ENCODE measurements around the gene DIDO1.
A peak's percentile ranks its signal among the peaks of the same experiment; 100 is the strongest.

Gene DIDO1

DNA sequence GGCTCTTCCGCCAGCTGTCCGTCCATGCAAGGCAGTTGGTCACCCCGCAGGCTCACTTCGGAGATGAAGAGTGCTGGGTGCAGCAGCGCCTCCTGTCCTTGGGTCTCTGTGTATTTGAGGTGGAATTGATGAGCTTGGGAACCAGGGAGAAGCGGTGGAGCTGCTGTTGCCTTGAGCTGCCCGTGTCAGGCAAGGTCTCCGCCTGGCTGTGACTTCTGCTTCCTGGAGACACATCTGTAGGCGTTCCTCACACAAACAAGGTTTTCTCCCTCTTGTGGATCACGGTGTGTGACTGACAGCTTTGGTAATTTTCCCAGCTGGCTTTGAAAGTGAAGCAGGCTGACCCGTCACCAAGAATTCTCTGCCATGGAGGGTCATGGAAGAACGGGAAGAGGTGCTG is 23.7 kb upstream of the DIDO1 start:
- TF ChIP-seq ZNF274 (IDR thresholded peaks at IDR 0.05; ENCODE audit: low read depth, low read length) = no peak
- H3K4me3 ChIP-seq (ENCODE audit: low read length) = no peak overlapping the region

DNA sequence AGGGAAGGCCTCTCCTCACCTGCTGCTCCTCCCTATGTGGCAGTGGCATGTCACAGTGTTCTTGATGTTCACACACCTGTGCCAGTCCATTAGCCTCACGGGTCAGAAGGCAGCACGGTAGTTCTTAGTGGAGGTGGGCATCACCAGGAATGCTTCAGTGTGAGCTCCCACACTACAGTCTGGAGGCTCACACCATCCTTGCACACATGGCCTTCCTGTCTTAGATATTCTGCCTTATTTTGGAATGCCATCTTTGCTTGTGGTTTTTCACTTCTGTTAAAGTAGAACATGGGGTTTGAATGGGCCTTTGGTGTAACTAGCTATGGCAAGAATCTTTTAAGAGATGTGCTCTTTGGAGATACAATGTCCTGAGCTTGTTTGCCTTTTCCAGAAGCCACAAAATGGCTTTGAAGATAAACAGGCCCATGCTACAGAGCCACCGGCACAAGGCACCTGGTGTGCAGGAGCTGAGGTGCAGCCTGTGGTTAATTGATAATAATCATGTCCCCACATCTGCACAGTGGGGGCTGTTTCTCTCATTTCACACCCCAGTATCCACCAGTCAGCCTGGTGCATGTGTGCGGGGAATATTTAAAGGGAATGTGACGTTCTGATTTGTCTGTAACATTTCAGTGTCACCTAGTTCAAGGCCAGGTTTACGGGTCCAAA is 23.0 kb upstream of the DIDO1 start:
- no peak for TF ChIP-seq ZNF274 (IDR thresholded peaks at IDR 0.05; ENCODE audit: low read depth, low read length)

DNA sequence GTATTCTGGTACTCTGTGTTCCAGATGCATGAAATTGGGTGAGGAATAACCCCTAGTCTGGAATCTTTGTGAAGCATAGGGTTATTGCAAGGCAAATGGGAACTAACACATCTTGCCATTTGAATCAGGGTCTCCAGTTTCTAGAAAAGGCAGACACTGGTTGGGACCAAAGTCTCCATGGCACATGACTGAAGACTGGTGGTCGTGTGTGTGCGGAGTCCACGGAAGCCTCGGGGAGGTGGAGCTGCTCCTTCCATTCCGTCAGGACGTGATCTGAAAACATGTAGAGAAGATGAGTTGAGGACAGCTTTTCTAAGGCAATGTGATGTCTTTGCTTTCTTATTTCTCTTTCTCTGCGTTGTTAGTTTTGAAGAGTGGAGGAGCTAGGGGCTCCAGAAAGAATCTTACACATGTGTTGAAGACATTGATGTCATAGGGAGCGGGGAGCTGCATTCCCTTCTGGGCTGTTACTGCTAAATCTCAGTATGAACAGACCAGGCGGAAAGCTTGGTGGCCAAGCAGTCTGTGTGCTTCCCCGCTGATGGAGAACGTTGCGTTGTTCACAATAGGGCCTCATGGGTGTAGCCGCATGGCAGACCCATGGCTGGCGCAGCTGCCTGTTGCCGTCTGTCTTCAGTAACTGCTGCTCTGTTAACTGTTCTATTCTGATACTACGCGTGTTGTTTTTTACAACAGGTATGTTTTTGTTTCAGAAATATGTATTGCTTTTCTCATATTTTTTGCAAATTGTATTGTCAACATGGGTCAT is 21.4 kb upstream of the DIDO1 start:
- no peak overlapping the region for H3K4me3 ChIP-seq (ENCODE audit: low read length)
- TF ChIP-seq ZNF274 (IDR thresholded peaks at IDR 0.05; ENCODE audit: low read depth, low read length) = no peak

More for the DNA sequence above, 23.0 kb upstream of the DIDO1 start:
- H3K4me3 ChIP-seq (ENCODE audit: low read length) = no peak overlapping the region

DNA sequence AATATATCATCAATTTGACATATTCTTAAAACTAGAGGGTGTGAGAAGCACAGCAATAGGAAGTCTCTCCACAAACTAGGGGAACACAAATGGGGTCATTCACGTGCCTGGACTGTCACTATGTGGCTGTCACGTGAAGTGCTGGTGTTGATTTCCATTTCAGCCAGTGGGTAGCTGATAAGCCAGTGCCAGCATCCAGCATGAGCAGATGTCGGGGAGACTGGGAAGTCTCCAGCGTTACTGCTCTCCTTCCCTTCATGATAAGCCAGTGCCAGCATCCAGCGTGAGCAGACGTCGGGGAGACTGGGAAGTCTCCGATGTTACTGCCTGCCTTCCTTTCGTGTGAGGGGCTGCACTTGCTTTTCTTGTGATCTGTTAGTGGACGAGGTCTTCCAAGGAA is 20.6 kb upstream of the DIDO1 start:
- TF ChIP-seq ZNF274 (IDR thresholded peaks at IDR 0.05; ENCODE audit: low read depth, low read length) = no peak

DNA sequence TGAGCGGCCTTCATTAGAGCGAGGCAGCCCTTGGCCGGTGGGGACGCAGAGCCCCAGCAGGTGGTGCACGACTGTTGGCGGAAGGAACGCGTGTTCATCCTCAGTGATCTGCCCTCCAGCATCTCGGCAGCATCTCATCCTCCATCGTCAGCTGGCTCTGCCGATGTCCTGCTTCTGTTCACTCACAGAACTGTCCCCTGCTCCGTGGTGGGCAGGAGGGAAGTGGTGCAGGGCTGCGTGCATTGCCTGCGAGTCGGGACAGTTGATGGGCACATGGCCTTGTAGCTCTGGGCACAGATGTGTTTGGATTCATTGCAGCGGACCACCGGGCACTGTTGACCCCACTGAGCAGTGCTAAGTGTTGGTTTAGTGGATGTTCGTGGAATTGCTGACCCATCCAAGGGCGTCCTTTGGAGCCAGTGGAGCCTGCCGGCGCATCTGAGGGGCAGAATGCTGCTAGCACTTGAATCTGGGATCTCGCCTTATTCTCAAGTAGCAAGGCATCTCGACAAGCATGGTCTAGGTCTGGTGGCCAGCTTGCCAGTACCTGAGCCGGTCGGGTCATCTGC is 19.6 kb upstream of the DIDO1 start:
- no peak for TF ChIP-seq ZNF274 (IDR thresholded peaks at IDR 0.05; ENCODE audit: low read depth, low read length)
- H3K4me3 ChIP-seq (ENCODE audit: low read length) = no peak overlapping the region

More for the DNA sequence above, 20.6 kb upstream of the DIDO1 start:
- H3K4me3 ChIP-seq (ENCODE audit: low read length) = no peak overlapping the region

DNA sequence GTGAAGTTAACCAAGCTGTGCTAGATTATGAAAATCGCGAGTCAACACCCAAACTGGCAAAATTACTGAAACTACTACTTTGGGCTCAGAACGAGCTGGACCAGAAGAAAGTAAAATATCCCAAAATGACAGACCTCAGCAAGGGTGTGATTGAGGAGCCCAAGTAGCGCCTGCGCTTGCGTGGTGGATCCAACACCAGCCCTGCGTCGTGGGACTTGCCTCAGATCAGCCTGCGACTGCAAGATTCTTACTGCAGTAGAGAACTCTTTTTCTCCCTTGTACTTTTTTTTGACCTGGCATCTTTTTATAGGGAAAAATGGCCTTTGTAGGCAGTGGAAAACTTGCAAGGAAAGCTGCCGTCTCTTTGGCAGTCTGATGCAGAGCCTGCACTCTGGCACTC is 18.4 kb upstream of the DIDO1 start:
- TF ChIP-seq ZNF274 (IDR thresholded peaks at IDR 0.05; ENCODE audit: low read depth, low read length) = no peak
- no peak overlapping the region for H3K4me3 ChIP-seq (ENCODE audit: low read length)

DNA sequence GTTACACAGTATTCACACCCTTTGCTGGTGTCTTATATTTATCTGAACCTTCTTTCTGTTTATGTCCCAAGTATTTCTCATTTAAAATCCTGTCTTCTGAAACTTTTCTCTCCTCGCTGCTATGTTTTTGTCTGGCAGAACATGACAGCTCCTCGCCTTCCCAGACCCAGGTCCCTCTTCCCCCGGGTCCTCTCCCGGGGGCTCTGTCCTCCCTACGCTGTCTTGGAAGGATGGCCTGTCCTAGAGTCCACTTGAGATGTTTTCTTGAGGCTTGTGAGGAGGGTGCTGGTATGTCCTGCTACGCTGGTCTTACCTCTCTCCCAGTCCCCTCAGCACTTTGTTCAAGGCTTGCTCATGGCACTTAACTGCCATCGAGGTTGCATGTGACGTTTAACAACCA is 17.9 kb upstream of the DIDO1 start:
- TF ChIP-seq ZNF274 (IDR thresholded peaks at IDR 0.05; ENCODE audit: low read depth, low read length) = no peak
- no peak overlapping the region for H3K4me3 ChIP-seq (ENCODE audit: low read length)

DNA sequence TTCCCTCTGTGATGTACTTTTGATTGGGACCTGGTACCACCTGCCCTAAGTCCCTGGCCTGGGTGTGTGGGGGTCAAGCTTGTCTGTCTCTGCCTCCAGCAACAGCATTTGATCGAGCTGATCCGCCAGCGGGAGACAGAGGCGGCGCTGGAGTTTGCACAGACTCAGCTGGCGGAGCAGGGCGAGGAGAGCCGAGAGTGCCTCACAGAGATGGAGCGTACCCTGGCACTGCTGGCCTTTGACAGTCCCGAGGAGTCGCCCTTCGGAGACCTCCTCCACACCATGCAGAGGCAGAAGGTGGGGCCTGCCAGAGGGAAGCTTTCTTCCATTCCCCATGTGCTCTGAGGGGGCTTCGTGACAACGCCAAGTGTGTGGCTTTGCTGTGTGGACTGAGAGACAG is 17.1 kb upstream of the DIDO1 start:
- no peak overlapping the region for H3K4me3 ChIP-seq (ENCODE audit: low read length)
- no peak for TF ChIP-seq ZNF274 (IDR thresholded peaks at IDR 0.05; ENCODE audit: low read depth, low read length)

DNA sequence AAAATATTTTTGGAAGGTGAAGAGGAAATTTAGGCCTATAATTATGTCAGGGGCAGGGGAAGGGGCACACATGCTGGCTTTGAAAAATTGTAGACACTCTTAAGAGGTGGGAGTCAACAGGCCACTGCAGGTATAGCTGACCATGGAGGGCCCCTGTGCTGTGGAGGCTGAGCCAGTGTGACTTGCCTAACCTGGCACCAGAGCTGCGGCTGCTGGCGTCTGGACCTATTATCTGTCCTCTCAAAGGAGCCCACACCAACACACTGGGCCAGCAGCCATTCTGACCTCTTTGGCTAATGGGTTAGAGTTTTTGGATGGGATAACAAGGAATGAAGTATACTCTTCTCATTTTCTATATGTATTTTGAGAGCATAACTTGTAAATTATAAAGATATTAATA is 16.2 kb upstream of the DIDO1 start:
- H3K4me3 ChIP-seq (ENCODE audit: low read length) = no peak overlapping the region
- no peak for TF ChIP-seq ZNF274 (IDR thresholded peaks at IDR 0.05; ENCODE audit: low read depth, low read length)

DNA sequence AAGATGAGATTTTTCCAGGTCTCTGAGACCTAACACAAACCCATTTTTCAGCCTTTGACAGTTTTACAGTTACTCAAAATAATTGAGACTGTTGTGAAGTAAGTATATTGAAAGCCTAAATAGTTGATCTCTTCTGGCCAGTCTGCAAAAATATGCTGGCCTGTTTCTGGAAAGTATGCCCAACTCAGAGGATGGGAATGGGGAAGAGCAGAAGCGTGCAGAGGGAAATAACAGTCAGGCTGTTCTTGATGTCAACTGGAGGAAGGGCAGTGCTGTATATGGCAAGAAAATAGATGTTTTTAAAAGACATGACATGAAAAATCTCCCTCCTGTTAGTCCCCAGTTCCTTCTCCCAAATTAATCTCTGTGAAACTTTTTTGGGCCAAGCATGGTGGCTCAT is 15.5 kb upstream of the DIDO1 start:
- TF ChIP-seq ZNF274 (IDR thresholded peaks at IDR 0.05; ENCODE audit: low read depth, low read length) = no peak
- no peak overlapping the region for H3K4me3 ChIP-seq (ENCODE audit: low read length)

DNA sequence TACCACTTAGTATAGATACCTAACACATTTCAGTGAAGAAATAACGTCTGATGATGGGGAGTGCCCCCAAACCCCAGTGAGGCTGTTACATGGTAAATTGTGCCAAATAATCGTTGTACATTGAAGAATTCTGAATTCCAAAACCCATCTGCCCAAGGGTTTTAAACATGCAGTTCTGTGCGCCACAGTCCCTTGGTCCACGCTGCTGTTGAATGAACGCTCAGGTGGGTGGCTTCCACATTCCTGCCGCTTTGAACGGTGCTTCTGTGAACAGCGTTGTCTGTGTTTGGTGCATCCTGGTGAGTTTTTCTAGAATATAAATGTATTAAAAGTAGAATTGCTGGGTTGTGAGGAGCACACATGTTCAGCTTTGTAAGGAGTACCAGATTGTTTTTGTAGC is 14.6 kb upstream of the DIDO1 start:
- H3K4me3 ChIP-seq (ENCODE audit: low read length) = no peak overlapping the region

DNA sequence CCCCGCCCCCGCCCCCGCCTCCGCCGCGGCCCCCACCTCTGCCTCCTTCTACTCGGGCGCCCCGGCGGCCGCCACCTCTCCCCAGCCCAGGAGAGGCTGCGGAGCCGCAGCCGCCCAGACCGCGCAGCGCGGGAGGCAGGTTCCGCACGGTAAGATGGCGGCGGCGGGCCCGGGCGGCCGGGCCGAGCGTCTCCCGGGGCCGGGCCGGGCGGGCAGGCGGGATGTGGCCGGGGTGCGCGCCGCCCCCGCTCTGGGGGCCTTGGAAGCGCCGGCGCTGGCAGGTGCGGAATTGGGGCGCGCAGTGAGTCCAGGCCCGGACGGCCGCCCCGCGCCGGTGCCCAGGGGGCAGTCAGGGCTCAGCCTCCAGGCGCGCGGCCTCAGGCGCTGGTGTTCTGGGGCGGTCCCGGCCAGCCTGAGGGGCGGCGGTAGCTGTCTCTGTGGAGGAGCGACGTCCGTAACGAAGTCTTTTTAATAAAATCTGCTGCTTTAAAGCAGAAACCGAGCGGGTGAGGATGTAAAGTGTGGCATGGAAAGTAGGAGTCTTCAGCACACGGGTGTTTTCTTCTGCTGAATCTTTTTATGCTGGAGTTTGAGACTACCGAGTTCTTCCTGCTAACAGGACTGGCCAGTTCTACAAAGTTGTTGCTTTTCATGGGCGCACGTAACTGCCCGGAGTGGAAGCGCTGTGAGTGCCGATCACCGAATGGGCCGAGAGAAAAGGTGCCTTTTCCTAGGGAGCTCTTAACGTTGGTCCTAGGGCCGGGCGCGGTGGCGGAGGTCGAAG is 12.0 kb upstream of the DIDO1 start, which contains the start of gene GID8:
Gene GID8 (plus strand): TSS at position 43 of the 784 bp plus-strand sequence. CDS start 3,356 bp downstream, outside the sequence.
- H3K4me3 ChIP-seq (ENCODE audit: low read length) = peak within 1 kb of the TSS; percentile 95
- TF ChIP-seq ZNF274 (IDR thresholded peaks at IDR 0.05; ENCODE audit: low read depth, low read length) = no peak

More for the DNA sequence above, 14.6 kb upstream of the DIDO1 start:
- TF ChIP-seq ZNF274 (IDR thresholded peaks at IDR 0.05; ENCODE audit: low read depth, low read length) = no peak

DNA sequence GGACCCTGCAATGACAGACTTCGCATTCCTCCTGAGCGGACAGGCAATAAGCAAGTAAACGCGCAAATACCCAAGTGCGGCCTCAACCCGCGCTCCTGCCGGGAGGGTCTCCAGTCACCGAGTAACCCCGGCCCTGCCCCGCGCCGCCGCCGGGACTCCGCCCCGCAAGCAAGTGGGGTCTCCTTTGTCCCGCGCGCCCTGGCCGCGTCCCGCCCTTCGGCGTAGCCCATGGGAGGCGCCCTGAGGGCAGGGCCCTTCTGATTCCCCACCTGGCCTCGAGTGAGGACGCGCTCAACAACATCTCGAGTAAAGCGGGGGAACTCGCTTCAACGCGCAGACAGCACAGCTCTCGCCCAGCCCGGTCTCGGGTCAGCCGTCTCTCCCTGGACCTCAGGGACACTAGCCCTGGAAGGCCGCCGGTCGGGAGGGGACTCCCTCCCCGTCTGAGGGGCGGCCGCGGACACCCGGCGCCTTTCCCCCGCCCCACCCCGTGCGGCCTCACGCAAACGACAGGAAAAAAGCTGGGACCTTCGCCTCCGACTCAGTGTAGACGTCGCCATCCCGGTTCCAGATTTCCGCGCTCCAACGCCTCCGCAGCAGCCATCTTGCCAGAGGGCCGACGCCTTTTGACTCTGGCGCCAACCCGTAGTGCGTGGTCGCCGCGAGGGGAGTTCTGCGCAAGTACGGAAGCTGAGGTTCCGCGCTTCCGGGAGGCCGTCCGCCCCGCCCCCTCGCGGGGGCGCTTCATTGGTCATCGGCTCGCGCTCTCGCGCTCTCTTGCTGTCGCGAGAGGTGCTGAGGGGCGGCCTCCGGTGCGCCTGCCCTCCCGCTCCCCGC is 11.2 kb upstream of the DIDO1 start:
- H3K4me3 ChIP-seq (ENCODE audit: low read length) = peak overlapping the region; percentile 94
- TF ChIP-seq ZNF274 (IDR thresholded peaks at IDR 0.05; ENCODE audit: low read depth, low read length) = no peak

All from GM08714 (cell line).